ENCODE measurements around the gene DMWD.

Gene DMWD, protein sequence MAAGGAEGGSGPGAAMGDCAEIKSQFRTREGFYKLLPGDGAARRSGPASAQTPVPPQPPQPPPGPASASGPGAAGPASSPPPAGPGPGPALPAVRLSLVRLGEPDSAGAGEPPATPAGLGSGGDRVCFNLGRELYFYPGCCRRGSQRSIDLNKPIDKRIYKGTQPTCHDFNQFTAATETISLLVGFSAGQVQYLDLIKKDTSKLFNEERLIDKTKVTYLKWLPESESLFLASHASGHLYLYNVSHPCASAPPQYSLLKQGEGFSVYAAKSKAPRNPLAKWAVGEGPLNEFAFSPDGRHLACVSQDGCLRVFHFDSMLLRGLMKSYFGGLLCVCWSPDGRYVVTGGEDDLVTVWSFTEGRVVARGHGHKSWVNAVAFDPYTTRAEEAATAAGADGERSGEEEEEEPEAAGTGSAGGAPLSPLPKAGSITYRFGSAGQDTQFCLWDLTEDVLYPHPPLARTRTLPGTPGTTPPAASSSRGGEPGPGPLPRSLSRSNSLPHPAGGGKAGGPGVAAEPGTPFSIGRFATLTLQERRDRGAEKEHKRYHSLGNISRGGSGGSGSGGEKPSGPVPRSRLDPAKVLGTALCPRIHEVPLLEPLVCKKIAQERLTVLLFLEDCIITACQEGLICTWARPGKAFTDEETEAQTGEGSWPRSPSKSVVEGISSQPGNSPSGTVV

DNA sequence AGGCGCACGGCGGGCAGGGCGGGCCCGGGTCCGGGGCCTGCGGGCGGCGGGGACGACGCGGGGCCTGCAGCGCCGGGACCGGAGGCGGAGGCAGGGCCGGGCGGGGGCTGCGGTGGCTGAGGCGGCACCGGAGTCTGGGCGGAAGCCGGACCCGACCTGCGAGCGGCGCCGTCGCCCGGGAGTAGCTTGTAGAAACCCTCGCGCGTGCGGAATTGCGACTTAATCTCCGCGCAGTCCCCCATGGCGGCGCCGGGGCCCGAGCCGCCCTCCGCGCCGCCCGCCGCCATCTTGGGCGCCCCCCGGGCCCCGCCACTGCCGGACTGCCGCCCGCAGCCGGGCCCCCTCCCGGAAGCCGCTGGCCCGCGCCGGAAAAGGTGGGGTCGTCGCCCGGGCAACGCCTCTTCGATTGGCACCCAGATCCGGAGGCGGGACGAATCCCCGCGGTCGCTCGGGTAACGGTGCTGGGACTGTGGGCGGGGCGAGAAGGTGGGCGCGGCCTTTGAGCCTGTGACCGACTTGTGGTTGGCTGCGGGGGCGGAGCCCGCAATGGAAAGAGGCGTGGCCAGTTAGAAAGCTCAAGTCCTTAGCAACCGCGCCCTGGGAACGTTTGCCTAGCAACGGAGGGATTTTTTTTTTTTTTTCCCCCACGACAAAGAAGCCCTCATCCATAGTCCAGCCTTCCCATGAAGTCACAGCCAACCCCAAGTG lies at the start of gene DMWD:
DMWD (minus strand) TSS at position 376 of the 708 bp plus-strand sequence; CDS start at position 287, 89 bp downstream.
- peak; percentile 71 to 98 (median 95) for DNase-seq

DNA sequence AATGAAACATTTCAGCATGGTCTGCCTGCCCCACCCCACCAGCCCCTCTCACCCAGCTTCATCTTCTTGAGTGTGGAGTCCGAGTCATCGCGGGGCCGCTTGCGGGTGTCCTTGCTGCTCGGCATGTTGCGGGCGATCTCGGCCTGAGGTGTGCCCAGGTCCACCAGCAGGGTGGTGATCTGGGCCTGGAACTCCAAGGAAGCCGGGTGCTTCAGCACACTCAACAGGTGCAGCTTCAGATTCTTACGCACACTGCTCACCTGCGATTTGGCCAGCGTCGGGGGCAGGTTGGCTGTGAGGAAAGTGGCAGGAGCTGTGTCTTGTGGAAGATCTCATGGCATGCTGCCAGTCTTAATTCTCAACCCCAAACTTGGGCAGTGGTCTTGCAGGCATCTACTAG lies 49.6 kb upstream of the DMWD start:
- DNase-seq = no peak

DNA sequence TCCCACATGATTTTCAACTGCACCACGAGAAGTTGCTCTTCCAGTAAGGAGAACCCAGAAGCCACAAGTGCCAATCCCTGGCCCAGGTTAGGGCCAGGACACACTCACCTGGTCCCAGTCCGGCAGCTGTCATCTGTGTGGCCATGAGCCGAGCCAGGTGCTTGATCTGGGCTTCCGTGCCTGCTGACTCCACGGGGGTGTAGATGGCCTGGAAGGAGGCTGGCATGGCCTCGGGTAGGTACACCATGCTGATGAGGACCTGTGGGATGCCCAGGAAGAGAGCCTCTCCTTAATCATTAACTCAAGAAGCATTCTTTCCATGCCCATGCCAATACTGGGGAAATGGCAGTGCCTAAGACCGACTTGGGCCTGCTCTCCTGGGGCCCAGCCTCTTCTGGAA lies 42.3 kb upstream of the DMWD start:
- no peak for DNase-seq

DNA sequence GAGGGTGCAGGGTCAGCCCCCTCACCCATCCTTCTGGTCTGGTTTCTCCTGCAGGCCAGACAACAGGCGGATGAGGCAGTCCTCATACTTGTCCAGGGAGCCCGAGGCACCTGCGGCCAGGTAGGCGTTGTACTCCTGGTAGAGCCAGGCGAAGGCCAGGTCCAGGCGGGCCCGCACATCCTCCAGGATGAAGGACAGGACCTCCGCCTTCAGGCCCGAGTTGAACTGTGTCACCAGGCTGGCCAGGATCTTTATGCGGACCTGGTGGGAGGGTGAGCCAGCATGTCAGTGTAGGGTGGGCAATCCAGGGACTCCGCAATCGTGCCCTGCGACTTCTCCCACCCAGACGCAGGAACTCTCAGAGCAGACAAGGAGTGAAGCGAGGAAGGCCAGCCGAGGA lies 36.3 kb upstream of the DMWD start:
- DNase-seq = no peak

DNA sequence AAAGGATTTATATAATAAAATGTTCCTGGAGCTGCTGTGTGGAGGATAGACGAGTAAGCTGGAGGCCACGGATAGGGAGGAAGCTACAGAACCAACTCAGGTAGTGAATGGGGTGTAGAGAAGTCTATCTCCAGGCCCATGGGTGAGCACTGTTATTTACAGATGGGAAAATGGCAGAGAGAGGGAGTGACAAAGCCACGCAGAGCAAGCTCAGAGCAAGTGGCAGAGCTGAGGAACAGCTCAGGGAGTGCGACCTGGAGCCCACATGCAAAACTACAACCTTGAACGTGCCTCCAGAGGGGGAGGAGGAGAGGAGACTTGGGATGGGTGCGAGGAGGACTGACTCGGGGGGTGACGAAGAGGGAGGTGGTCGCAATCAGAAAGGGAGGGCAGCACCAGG lies 35.9 kb upstream of the DMWD start:
- DNase-seq = no peak

DNA sequence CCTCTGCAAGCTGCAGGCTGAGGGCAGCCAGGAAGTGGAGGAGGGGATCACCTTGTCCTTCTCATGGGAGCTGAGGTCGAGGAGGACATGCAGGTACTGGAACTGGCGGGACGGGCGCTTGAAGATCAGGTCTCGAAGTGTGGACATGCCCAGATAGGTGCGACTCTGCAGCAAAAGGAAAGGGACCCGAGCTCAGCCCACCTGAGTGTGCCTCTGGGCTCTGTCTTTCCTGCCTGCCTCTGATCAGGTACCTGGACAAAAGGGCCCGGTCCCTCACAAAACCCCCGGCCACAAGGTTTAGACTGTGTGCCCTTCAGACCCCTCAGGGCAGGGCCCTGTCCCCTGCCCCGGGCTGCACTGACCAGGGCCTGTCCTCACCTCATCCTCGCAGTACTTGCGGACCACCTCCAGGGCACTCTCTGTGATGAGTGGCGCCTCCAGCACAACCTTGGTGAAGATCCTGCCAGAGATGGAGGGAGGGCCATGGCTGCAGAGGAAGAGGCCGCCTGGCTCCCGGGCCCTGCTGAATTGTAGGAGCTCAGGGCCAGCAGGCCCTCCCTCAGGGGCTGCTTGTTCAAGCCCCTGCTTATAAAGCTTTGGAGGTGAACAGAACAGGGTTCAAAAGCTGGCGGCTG lies 34.9 kb upstream of the DMWD start:
- DNase-seq = no peak

DNA sequence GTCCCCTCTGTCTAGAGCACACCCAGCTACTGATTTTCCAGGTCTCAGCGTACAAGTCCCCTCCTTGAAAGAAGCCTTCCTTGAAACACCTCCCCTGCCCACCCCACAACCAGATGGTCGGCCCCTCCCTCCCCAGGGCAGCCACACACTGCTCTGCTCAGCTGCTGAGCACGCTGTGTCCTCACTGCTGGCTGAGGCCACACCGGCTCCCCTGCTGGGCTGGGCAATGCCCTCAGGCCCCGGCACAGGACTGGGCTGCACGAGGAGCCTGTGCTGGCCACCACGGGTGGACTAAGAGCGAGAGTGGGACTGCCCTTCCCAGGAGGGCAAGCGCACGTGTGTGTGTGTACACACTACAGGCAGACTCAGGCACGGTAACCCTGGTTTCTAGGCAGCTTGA lies 34.3 kb upstream of the DMWD start:
- DNase-seq = no peak

DNA sequence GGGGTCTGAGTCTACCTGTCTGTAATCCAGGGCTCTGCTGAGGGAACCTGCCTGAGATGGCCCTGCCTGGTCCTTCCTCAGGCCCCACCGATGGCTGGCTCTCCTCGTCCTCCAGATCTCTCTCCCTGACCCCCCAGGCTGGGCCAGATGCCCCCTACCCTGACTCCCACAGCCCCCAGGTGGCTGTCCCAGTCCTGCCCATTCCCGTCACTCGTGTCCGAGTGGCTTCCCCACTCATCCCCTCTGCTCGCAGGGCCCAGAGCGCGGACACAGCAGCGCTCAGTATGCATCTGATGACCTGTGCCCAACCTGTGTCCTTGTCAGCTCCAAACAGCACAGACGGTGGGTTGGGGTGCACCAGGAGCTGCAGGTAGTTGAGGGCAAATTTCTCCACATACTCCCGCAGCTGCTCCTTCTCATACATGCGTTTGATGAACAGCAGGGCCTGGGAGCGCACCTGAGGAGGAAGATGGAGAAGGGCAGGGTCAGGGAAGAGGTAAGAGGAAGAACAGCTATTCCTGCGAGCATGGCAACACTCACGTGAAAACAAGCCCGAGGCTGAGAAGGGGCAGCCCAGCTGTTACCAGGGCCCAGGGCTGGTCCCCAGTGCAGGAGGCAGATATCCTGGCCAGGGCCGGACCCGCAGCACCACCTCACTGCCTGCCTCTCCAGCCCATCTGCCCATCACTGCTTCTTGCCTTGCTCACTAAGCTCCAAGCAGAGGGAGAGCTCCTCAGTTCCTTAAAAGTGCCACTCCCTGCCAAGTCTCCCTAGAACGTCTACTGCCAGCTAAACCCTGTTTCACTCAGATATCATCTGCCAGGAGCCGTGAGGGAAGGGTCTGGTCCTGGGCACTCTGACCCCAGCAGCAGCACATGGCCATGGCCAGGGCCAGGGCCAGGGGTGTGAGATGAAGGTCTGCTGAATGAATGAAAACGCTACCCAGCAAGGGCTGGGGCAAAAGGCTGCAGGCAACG lies 33.6 kb upstream of the DMWD start:
- no peak for DNase-seq

DNA sequence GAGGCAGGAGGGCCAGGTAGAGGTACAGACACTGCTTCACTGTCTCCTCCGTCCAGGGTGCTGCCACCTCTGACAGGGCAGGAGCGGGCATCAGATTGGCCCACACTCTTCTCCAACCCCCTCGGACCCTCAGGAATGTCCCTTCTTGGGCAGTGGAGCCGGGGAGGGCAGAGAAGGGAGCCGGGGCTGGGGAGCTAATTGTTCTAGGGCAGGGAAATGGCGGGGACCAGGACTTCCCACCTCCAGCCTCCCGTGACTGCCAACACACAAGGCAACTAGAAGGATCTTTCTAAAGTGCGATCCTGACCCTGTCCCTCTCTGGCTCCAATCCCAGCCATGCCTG lies 32.6 kb upstream of the DMWD start:
- DNase-seq = no peak

DNA sequence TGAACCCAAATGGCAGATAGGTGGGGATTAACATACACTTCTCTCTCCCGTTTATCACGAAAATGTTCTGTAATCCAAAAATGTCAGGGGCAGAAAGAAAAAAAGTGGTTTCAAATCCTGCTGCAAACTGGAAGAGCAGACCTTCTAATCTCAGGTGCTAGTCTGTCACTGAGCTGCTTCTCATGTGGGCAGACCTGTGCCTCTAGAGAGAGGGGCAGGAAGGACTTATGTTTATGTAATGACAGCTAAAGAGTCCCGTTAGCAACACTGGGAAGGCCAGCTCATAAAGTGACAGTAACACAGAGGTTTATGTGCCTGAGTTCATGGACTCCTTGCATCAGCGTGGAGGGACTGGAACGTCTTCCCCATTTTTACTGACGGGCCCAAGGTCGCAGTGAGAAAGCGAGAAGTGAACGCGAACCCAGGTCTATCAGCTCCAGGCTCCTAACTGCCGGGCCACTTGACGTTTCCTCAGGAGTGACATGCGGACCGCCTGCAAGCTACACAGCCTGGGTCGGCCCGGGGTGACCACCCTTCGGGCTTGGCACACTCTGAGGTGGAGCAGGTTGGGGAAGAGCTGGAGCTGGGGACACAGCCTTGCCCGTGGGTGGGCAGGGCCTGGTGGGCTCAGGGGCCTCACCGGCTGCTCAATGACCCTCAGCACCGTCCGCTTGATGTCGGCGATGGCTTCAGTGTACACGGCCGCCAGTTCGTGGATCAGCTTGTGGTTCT lies 32.1 kb upstream of the DMWD start:
- no peak for DNase-seq

DNA sequence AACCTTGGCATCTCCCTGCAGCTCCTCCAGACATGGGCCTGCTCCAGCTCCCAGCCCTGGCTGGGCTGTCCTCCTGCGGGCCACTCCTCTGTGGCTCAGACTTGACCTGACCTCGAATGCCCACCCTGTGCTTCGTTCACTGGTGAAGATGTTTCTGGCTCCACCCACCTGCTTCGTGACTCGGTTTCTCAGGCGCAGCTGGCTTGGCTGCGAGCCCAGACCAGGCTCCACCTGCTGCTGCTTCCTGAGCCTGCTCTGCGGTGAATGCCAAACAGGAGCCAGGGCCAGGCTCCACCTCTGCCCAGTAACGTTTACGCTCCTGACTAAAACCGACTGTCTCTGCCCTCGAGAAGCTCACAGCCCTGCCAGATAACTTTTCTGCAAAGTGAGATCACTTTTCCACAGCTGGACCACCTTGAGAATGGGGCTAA lies 31.4 kb upstream of the DMWD start:
- DNase-seq = peak in 1 of 14 donors; percentile 7

DNA sequence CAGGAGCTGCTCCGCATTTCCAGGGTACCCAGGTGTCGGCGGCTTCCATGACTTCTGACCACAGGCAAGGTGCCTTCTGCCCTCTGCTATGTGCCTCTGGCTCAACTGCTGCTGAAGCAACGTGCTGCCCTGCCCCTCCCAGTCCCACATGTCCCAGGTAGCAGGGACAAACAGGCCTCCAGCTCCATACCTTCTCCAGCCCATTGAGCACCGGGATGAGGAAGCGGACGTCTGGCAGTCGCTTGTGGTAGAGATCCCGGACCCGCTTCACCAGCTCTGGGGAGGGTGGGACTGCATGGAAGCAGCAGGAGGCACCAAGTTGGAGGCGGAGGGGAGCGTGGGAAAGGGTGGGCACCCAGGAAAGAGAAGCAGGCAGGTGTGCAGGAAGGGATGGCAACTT lies 30.5 kb upstream of the DMWD start:
- DNase-seq = no peak

DNA sequence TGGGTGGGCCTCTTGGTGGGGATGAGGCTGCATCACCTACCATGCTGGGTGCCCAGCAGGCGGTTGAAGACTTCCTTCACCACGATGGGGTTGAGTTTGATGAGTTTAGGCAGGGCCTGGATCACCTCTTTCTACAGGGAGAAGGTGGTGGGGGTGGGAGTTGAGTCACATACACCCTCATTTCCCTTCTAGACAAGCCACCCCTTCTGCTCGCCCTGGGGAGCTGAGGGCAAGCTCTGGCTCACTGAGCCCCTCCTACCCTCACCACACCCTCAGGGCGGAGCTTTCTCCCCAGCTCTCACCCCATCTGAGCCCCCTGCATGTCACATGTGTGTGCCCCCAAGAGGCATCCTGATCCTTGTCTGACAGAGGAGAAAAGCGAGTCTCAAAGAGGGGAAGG lies 30.1 kb upstream of the DMWD start:
- no peak for DNase-seq

DNA sequence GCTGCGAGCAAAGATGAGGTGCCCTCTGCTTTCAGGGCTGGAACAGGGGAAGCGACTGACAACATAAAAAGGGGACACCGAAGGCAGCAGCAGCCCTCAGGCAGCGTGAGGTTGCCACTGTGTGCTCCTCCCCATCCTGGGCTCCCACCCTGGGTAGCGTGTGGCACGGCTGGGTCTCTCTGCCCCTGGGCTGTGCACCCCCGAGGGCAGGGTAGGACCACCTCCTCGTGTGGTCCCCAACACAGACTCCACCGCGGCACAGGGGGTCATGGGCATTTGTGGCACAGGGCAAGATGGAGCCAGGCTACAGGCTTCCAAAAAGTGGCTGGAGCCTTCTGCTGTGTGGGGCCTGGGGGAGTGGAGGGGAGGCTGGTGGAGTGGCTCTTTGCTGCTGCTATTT lies 28.9 kb upstream of the DMWD start:
- DNase-seq = no peak

DNA sequence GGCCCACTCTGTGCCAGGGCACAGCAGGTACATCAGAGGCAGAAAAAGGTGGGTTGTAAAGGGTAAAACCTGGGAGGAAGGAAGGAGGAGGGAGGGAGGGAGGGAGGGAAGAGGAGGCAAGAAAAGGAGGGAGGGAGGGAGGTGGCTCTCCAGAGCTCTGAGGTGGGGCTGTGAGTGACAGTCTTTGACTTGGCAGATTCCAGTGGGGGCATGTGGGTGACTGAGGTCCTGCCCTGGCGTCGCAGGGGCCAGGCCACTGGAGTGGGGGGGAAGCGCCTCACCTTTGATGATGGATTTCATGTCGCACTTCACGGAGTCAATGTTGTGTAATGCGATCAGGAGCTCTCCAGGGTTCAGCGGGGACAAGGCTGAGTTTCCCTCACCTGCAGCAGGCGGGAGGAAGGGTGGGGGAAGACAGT lies 28.5 kb upstream of the DMWD start:
- DNase-seq = no peak

DNA sequence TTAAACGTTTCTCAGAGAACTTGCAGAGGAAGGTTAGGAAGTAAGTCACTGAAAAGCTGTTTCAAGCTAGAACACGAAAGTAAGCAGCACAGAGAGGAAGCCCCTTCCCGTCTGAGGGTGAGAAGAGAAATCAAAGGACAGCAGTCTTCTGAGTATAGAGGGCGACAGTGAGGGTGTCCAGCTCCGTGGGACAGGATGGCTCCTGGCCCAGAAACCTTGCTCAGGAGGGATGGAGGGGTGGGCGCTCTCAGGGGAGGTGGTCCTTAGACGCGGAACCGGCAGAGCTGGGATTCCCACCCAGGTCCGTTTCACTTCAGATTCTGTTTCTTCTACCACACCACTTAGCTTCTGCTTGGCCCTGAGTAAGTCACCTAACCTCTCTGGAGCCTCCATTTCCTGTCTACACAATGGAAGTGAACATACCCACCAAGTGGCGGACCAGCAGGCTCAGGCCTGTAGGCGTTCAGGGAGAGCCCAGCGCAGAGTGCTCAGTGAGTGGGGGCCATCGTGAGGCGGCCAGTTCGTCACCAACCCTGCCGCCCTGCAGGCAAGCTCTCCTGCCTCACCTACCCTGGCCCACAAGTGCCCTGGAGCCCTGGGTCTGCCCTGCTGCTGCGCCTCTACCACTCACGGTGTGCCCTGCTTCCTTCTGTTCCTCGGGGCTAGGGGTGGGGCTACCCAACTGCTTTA lies 27.9 kb upstream of the DMWD start:
- DNase-seq = no peak

DNA sequence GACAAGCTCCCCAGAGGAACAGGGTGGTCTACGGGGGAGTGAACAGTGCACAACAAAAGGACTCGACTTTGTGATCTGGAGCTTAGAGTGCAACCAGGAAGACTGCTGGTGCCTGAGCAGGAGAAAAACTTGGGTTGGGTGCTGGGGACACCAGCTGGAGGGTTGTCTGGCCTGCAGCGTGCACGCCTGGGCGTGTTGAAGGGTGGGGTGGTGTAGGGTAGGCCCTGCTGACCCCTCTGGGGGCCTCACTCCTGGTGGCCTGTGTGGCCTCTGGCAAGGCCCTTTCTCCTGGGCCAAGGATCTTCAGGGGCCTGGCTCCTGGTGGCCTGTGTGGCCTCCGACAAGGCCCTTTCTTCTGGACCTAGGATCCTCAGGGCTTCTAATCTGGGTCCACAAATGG lies 27.1 kb upstream of the DMWD start:
- DNase-seq = no peak

DNA sequence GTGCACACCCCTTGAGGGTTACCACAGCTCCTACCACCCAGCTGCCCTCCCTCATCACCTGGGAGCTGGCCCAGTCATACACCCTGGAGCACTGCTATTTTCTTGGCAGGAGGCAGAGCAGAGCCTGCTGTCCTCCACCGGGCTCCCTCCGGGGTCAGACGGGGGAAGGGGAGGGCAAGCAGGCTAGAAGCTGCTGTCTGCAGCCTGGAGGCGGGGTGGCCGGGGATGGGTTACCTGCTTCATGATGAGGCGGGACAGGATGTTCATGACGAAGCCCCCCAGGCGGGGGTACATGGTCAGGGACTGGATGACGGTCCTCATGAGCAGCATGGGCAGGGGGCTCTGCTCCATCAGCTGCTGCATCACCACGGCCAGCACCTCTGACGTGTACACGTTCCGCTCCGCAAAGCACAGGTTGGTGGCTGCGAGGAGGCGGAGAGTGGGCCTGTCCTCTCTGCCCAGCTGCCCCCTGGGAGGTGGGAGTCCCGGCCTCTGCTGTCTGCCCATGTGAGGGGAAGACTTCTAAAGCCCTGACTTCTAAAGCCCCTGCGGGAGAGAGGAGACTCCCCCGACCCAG lies 25.2 kb upstream of the DMWD start:
- no peak for DNase-seq

DNA sequence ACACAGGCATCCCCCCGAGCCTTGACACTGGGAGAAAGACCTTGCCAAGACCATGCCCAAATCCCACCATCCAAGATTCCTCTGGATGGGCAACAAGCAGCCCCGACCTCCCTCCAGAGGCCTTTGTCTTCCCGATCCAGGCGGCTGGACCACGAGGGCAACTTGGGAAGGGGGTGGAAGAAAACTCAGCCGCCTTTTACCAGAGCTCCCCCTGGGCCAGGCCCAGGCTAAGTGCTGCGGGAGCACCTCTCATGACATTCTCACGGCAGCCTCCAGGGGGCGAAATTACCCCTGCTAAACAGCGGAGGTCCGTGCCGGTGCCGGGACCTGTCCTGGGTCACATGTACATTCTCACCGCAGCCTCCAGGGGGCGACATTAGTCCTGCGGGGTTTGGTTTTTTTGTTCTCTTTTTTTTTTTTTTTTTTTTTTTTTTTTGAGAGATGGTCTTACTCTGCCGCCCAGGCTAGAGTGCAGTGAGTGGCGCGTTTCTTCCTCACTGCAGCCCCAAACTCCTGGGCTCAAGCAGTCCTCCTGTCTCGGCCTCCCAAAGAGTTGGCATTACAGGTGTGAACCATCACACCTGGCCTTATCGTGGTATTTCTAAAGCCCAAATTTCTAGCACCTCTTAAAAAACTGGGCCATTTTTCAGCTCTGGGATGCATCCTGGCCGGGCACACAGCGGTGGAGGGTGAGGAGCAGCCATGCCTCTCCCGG lies 24.5 kb upstream of the DMWD start:
- peak in 13 of 14 donors; percentile 13 to 83 (median 62) for DNase-seq

Measured in C1 segment of cervical spinal cord (tissue), 14 donors.